Dendritic cell treated with granulocyte-macrophage colony-stimulating factor and Interleukin-4, amounts not matched to agents 40 ng/mL and 50 ng/mL, for 4 days (primary cell): ENCODE results near the gene NFIB.

Experiments
- H3K27ac Mint-ChIP-seq: one replicate; pipeline ENCODE4 v1.8.0; 2022; ENCODE audit warnings: mild to moderate bottlenecking, mixed read lengths
- H3K27me3 Mint-ChIP-seq: one replicate; pipeline ENCODE4 v1.8.0; 2022; ENCODE audit warnings: mild to moderate bottlenecking, mixed read lengths
- H3K36me3 Mint-ChIP-seq: one replicate; pipeline ENCODE4 v1.8.0; 2022; ENCODE audit warnings: low read depth, mixed read lengths
- H3K4me1 Mint-ChIP-seq: one replicate; pipeline ENCODE4 v1.8.0; 2022; ENCODE audit warnings: low read depth, mixed read lengths
- H3K4me3 Mint-ChIP-seq: one replicate; pipeline ENCODE4 v1.8.0; 2022; ENCODE audit warnings: mild to moderate bottlenecking, moderate library complexity, mixed read lengths
- H3K9me3 Mint-ChIP-seq: one replicate; pipeline ENCODE4 v1.8.0; 2022; ENCODE audit warnings: mixed read lengths
- intact Hi-C: fragments of 100-400 bp; cut with micrococcal nuclease; formaldehyde crosslinking; loops from one replicate; pipeline ENCODE4 v1.15.0; 2022

Gene NFIB

GRCh38 chr9:14214693-14215092 is 99.2 kb downstream of the NFIB start:
- H3K4me1 Mint-ChIP-seq: no peaks in the 10 kb centered on the region
- no peaks in the 10 kb centered on the region for H3K27me3 Mint-ChIP-seq
- no peak overlapping the region for H3K4me3 Mint-ChIP-seq

DNA sequence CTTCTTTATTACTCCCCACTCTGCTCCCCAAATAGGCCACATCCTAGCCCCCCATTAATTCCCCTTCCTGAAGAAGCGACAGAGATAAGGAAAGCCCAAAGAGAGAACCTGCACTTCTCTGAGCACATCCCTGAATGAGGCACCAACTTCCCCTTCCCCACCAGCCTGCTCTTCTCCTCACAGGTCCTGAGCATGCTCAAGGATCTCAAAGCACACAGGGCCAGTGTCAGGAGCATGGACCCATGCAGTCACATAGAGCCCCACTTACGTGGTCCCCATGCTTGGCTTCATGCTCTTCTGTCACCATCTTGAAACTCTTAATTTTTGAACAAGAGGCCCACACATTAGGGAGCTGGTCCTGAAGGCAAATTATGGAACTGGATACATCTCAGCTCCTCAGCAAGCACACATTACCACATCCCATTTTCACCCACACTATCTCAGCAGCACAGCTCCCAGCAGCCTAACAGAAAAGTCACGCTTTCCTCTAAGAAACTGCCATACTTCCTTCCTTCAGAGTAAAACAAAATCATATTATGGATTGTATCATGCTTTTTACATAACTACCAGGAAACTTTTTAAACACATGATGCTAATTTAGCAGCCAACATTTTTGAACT is 99.8 kb downstream of the NFIB start:
- H3K36me3 Mint-ChIP-seq: no peaks in the 10 kb centered on the region
- H3K27me3 Mint-ChIP-seq: no peaks in the 10 kb centered on the region

More at GRCh38 chr9:14214693-14215092, 99.2 kb downstream of the NFIB start:
- Mint-ChIP-seq H3K27ac (no peak overlapping the region), H3K36me3 (no peaks in the 10 kb centered on the region), H3K9me3 (no peaks in the 10 kb centered on the region)
- intact Hi-C loops: no loop called here

DNA sequence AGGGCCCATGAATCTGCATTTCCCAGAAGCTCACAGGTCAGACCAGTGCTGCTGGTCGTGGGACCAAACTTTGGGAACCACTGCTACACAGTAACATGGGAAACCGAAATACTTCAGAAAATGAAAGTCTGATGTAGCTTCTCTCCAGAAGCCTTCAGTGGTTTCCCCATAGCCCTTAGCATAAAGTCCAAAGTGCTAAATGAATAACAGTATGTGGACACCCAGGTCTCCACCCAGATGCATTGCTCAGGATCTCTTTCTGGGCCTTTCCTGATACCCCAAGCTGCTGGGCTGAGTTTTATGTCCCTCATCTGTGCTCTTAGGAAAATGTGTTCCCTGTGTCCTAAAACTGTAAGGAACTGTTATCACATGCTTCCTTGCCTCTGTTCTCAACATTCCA is 100.4 kb downstream of the NFIB start:
- H3K27ac Mint-ChIP-seq: no peak overlapping the region
- intact Hi-C loops: no loop called here
- no peaks in the 10 kb centered on the region for H3K36me3 Mint-ChIP-seq
- no peaks in the 10 kb centered on the region for H3K4me1 Mint-ChIP-seq
- H3K27me3 Mint-ChIP-seq: no peaks in the 10 kb centered on the region
- no peak overlapping the region for H3K4me3 Mint-ChIP-seq
- no peaks in the 10 kb centered on the region for H3K9me3 Mint-ChIP-seq

More for the DNA sequence above, 99.8 kb downstream of the NFIB start:
- intact Hi-C loops: no loop called here
- Mint-ChIP-seq H3K9me3 (no peaks in the 10 kb centered on the region), H3K4me1 (no peaks in the 10 kb centered on the region), H3K4me3 (no peak overlapping the region), H3K27ac (no peak overlapping the region)

DNA sequence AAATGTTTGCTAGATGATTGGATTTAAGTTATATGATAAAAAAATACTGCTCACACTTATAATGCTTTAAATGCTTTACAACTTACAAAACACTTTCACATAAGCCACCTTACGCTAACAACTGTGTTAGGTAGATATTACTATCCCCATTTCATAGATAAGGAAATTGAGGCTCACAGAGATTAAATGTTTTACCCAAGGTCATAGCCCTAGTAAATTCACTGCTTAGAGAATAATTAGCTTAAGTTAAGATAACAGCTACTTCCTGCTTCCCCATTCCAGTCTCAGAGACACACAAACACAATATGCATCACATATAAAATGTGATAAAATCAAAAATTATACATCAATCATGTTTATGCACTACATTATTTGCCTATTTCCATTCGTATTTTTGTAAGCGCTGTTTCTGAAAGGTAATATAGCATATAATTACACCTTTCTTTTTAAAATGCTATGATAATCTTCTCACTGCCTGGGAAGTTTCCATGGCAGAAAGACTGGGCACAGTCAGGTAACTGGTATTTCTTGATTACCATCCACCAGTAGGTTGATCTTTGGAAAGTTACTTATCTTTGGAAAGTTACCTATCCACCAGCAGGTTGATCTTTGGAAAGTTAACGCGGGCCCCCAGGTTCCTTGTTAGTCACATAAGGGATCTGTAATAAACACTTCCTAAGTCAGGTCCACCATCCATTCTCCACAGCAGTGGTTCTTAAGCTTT is 101.1 kb downstream of the NFIB start:
- Mint-ChIP-seq H3K4me3 (no peak overlapping the region), H3K36me3 (no peaks in the 10 kb centered on the region), H3K27me3 (no peaks in the 10 kb centered on the region), H3K27ac (no peak overlapping the region), H3K9me3 (no peaks in the 10 kb centered on the region), H3K4me1 (no peaks in the 10 kb centered on the region)
- intact Hi-C loops: no loop called here

DNA sequence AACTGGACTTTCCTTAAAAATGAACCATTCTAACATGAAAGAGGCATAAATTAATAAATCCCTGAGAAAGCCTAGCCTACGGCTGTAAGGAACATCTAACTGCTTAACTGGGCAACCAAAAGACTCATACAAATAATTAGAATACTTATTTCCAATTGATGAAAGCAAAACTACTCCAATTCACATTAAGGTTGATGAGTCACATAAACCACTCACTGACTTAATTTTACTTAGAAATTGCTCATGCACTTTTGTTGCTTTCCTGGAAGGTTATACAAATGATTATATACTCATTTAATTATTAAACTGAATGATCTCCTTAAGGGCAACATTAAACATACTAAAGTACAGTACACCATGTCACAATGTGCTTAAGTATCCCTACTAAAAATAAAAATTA is 101.9 kb downstream of the NFIB start:
- intact Hi-C loops: no loop called here
- H3K4me1 Mint-ChIP-seq: no peaks in the 10 kb centered on the region
- no peak overlapping the region for H3K4me3 Mint-ChIP-seq
- H3K9me3 Mint-ChIP-seq: no peaks in the 10 kb centered on the region
- no peaks in the 10 kb centered on the region for H3K36me3 Mint-ChIP-seq
- H3K27me3 Mint-ChIP-seq: no peaks in the 10 kb centered on the region
- H3K27ac Mint-ChIP-seq: no peak overlapping the region

DNA sequence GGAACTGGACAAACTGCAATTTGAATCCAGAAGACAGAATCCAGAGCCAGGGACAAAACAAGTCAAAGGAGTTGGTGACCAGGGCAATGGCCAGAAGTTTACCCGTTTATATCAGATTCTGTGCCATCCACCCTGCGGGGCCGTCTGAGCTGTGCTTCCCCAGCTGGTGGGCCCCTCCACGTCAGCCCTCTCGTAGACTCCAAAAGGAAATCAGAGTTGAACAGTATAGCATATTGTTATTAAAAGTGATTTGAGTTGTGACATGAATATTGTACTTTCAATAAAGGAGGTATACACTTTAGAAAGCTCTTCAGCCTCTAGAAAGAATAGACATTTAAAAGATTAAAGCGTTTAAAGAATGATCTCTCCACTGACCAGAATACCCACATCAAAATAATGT is 102.4 kb downstream of the NFIB start:
- H3K27ac Mint-ChIP-seq: no peak overlapping the region

DNA sequence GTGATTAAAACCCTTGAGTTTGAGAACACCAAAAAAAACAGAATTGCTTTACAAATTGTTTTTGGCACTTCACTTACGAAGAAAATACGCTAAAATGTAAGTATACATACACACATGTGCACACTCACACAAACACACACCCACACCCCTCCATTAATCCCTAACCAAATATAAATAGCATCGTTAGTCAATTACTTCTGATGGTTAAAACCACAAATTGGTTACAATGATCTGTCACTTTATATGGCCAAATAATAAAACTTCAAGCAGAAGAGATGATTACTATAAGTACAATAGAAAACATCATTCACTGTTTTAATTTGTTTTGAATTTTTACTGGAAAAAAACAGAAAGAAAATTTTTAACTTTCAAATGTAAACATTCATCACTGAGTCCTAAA is 103.5 kb downstream of the NFIB start:
- Mint-ChIP-seq H3K9me3 (no peaks in the 10 kb centered on the region), H3K4me3 (no peak overlapping the region), H3K27me3 (no peaks in the 10 kb centered on the region), H3K4me1 (no peaks in the 10 kb centered on the region), H3K36me3 (no peaks in the 10 kb centered on the region), H3K27ac (no peak overlapping the region)
- intact Hi-C loops: no loop called here

More for the DNA sequence above, 102.4 kb downstream of the NFIB start:
- Mint-ChIP-seq H3K9me3 (no peaks in the 10 kb centered on the region), H3K27me3 (no peaks in the 10 kb centered on the region), H3K36me3 (no peaks in the 10 kb centered on the region), H3K4me3 (no peak overlapping the region), H3K4me1 (no peaks in the 10 kb centered on the region)
- intact Hi-C loops: no loop called here

DNA sequence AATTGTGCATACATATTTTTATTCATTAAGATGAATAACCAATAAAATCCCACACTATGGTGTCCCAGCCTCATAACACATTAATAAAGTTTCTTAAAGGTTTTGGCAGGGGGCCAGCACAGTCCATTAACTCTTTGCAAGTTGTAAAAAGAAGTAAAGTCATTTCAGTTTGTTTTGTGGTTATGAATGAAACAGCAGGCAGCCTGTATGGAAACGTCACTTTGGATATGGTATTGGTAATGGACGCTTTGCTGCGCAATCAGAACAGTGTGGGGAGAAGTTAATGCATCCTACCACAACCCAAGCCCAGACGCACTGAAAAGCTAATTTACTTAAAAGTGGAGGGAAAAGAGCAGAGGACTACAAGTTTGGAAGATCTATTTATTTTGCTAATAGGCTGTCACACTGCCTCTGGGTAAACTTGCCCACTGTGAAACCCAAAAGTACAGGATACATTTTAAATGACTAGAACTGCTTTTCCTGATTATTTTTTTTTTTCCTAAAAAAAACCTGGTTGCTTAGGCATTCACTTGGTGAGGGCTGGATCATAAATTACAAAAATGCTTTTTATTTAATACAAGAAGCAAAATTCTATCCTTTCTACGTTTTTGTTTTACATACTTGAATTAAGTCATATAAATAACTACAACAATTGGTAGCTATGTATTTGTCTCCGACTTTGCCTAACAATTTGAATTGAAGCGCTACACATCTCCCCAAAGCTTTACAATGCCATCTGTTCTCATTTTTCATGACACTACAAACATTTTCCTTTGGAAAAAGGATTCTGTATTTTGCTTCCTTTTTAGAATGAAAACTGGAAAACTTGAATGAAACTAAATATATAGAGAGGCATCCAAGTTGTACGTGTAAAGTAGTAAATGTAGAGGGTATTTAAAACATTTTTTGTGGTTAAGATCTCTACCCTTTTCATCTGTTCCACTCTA is 104.3 kb downstream of the NFIB start:
- H3K4me3 Mint-ChIP-seq: no peak overlapping the region
- H3K9me3 Mint-ChIP-seq: no peaks in the 10 kb centered on the region
- intact Hi-C loops: no loop called here

GRCh38 chr9:14207352-14207995 is 106.5 kb downstream of the NFIB start:
- no peaks in the 10 kb centered on the region for H3K27me3 Mint-ChIP-seq
- no peaks in the 10 kb centered on the region for H3K9me3 Mint-ChIP-seq
- no peak overlapping the region for H3K4me3 Mint-ChIP-seq
- no peaks in the 10 kb centered on the region for H3K4me1 Mint-ChIP-seq
- no peak overlapping the region for H3K27ac Mint-ChIP-seq
- intact Hi-C loops: no loop called here
- no peaks in the 10 kb centered on the region for H3K36me3 Mint-ChIP-seq

More for the DNA sequence above, 104.3 kb downstream of the NFIB start:
- no peak overlapping the region for H3K27ac Mint-ChIP-seq
- H3K27me3 Mint-ChIP-seq: no peaks in the 10 kb centered on the region
- H3K36me3 Mint-ChIP-seq: no peaks in the 10 kb centered on the region
- no peaks in the 10 kb centered on the region for H3K4me1 Mint-ChIP-seq

GRCh38 chr9:14205463-14205862 is 108.5 kb downstream of the NFIB start:
- Mint-ChIP-seq H3K4me3 (no peak overlapping the region), H3K36me3 (no peaks in the 10 kb centered on the region), H3K4me1 (no peaks in the 10 kb centered on the region), H3K27me3 (no peaks in the 10 kb centered on the region), H3K9me3 (no peaks in the 10 kb centered on the region), H3K27ac (no peak overlapping the region)
- intact Hi-C loops: no loop called here

DNA sequence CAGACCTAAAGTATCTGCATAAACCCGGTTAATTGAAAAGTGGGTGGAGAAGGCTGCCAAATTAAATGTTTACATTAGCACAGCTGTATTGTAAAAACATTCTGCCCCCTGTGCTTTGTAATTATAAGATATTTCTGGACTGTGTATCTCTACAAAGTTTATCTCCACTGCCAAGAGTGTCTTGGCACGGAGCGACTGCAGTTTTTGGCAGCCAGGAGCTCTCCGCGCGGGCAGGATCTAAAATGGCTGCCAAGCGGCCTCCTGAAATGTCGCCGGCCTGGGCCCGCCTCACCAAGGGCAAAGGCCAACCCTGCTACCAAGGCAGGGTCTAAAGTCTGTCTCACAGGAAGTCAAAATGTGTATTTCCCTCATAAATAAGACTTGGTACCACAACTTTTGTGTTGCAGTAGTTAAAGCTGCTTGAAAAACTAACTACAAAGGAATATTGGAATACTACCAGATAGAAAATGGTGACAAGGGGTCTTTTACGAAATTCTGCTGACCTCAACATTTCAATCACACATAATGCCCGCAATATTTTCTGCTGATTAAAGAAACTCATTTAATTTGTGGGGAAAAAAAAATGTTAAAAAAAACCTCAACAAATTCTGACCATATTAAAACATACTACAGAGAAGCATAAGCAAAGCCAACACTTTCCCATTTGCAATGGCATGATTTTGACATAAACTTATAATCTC is 110.4 kb downstream of the NFIB start:
- Mint-ChIP-seq H3K27me3 (no peaks in the 10 kb centered on the region), H3K36me3 (no peaks in the 10 kb centered on the region), H3K4me1 (no peaks in the 10 kb centered on the region), H3K9me3 (no peaks in the 10 kb centered on the region), H3K4me3 (no peak overlapping the region), H3K27ac (no peak overlapping the region)
- intact Hi-C loops: no loop called here

GRCh38 chr9:14198841-14199455 is 115.0 kb downstream of the NFIB start:
- no peak overlapping the region for H3K27ac Mint-ChIP-seq
- intact Hi-C loops: no loop called here
- H3K36me3 Mint-ChIP-seq: no peaks in the 10 kb centered on the region
- no peak overlapping the region for H3K4me3 Mint-ChIP-seq
- H3K9me3 Mint-ChIP-seq: no peaks in the 10 kb centered on the region
- no peaks in the 10 kb centered on the region for H3K27me3 Mint-ChIP-seq
- H3K4me1 Mint-ChIP-seq: no peaks in the 10 kb centered on the region
